ENCODE measurements around the gene NPM3.

DNA sequence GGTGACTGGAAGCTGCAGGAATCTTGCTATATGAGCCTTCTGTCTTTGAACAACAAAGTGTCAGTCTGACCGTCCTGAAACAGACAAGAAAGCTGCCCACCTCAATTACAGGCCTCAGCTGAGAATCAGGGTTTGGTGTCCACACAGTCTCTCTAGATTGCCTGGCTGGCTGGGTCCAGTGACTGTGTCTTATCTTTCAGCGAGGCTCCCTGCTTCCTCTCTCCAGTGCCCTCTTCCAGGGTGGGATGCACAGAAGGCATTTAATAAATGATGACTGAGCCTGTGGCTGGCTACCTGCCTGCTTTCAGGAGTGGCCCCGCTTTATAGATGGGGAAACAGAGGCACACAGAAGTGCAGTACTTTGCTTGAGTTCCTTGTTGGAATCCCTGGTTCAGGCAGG lies 34.8 kb downstream of the NPM3 start:
- TF ChIP-seq, protein P1, sequence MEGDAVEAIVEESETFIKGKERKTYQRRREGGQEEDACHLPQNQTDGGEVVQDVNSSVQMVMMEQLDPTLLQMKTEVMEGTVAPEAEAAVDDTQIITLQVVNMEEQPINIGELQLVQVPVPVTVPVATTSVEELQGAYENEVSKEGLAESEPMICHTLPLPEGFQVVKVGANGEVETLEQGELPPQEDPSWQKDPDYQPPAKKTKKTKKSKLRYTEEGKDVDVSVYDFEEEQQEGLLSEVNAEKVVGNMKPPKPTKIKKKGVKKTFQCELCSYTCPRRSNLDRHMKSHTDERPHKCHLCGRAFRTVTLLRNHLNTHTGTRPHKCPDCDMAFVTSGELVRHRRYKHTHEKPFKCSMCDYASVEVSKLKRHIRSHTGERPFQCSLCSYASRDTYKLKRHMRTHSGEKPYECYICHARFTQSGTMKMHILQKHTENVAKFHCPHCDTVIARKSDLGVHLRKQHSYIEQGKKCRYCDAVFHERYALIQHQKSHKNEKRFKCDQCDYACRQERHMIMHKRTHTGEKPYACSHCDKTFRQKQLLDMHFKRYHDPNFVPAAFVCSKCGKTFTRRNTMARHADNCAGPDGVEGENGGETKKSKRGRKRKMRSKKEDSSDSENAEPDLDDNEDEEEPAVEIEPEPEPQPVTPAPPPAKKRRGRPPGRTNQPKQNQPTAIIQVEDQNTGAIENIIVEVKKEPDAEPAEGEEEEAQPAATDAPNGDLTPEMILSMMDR (IDR thresholded peaks at IDR 0.05), result no peak
- no peak for TF ChIP-seq POLR2A (IDR thresholded peaks at IDR 0.05)
- TF ChIP-seq POLR2AphosphoS5 (IDR thresholded peaks at IDR 0.05), result no peak

All from suprapubic skin (tissue), 4 donors.